Endothelial cell (in vitro differentiated cells): Measurements from ENCODE around the gene SDSL. TPM values are rescaled to one million over a fixed set of nuclear protein-coding genes. Genes with fewer than 3 reads are reported as not detected.

ENCODE experiments used
- DNase-seq: peaks from one replicate; pipeline ENCODE4 v3.0.0; 2021; ENCODE audit warnings: low spot score
- H3K27ac Mint-ChIP-seq: one replicate; pipeline ENCODE4 v1.8.0; 2021; ENCODE audit warnings: mixed read lengths, inconsistent platforms; ENCODE audit not compliant: unreplicated experiment
- H3K27me3 Mint-ChIP-seq: one replicate; pipeline ENCODE4 v1.8.0; 2021; ENCODE audit warnings: mild to moderate bottlenecking, moderate library complexity, mixed read lengths, inconsistent platforms; ENCODE audit not compliant: unreplicated experiment
- H3K36me3 Mint-ChIP-seq: one replicate; pipeline ENCODE4 v1.8.0; 2021; ENCODE audit warnings: mild to moderate bottlenecking, low read depth, mixed read lengths, inconsistent platforms; ENCODE audit not compliant: unreplicated experiment
- H3K4me1 Mint-ChIP-seq: one replicate; pipeline ENCODE4 v1.8.0; 2021; ENCODE audit warnings: mild to moderate bottlenecking, mixed read lengths, inconsistent platforms; ENCODE audit not compliant: unreplicated experiment
- H3K4me3 Mint-ChIP-seq: one replicate; pipeline ENCODE4 v1.8.0; 2021; ENCODE audit warnings: mild to moderate bottlenecking, mixed read lengths, inconsistent platforms; ENCODE audit not compliant: unreplicated experiment
- H3K9me3 Mint-ChIP-seq: one replicate; pipeline ENCODE4 v1.8.0; 2021; ENCODE audit warnings: mixed read lengths, inconsistent platforms; ENCODE audit not compliant: unreplicated experiment
- CTCF ChIP-seq: fragments of 200-600 bp; sonication (generic); IDR thresholded peaks from one replicate; pipeline ENCODE4 v1.5.0; 2021; ENCODE audit warnings: antibody characterized with exemption; ENCODE audit not compliant: unreplicated experiment
- total RNA-seq: library from RNA; stranded (reverse); fragmentation: NEBNext Ultra II Directional; extraction: Animal tissue kit (Norgen Biotek cat#: 25700); gene quantifications from one replicate; pipeline ENCODE4 v1.2.1, GENCODE V29; 2021; ENCODE audit not compliant: unreplicated experiment

Gene SDSL
- total RNA-seq, 1 donor from 2014 or later: 1.3 TPM

- no peak for DNase-seq
- Mint-ChIP-seq H3K9me3 (no peaks in the 10 kb centered on the region), H3K36me3 (no peaks in the 10 kb centered on the region), H3K27me3 (no peaks in the 10 kb centered on the region), H3K4me3 (no peak overlapping the region), H3K4me1 (no peaks in the 10 kb centered on the region), H3K27ac (no peak overlapping the region)
- TF ChIP-seq CTCF: no peak
These were observed 22.7 kb upstream of the SDSL start for GRCh38 chr12:113399490-113399889.

GRCh38 chr12:113400362-113400761 lies 21.8 kb upstream of the SDSL start:
- H3K36me3 Mint-ChIP-seq: no peaks in the 10 kb centered on the region
- H3K4me1 Mint-ChIP-seq: no peaks in the 10 kb centered on the region

GRCh38 chr12:113401066-113402000 lies 20.8 kb upstream of the SDSL start:
- H3K9me3 Mint-ChIP-seq: no peaks in the 10 kb centered on the region
- H3K4me3 Mint-ChIP-seq: no peak overlapping the region
- no peaks in the 10 kb centered on the region for H3K4me1 Mint-ChIP-seq
- no peaks in the 10 kb centered on the region for H3K36me3 Mint-ChIP-seq
- TF ChIP-seq CTCF: no peak
- DNase-seq: no peak
- H3K27ac Mint-ChIP-seq: no peak overlapping the region
- H3K27me3 Mint-ChIP-seq: no peaks in the 10 kb centered on the region

More at GRCh38 chr12:113400362-113400761, 21.8 kb upstream of the SDSL start:
- Mint-ChIP-seq H3K9me3 (no peaks in the 10 kb centered on the region), H3K27me3 (no peaks in the 10 kb centered on the region), H3K27ac (no peak overlapping the region), H3K4me3 (no peak overlapping the region)
- no peak for TF ChIP-seq CTCF
- no peak for DNase-seq

GRCh38 chr12:113402586-113403260 lies 19.5 kb upstream of the SDSL start:
- no peaks in the 10 kb centered on the region for H3K4me1 Mint-ChIP-seq
- H3K27ac Mint-ChIP-seq: no peak overlapping the region
- no peaks in the 10 kb centered on the region for H3K27me3 Mint-ChIP-seq
- H3K36me3 Mint-ChIP-seq: no peaks in the 10 kb centered on the region
- DNase-seq: no peak
- no peak for TF ChIP-seq CTCF
- no peak overlapping the region for H3K4me3 Mint-ChIP-seq
- H3K9me3 Mint-ChIP-seq: no peaks in the 10 kb centered on the region
